HEK293 (cell line): ENCODE measurements around the gene CTSA.

ENCODE experiments used
- BCL11B ChIP-seq: fragments of 450-650 bp; formaldehyde crosslinking; IDR thresholded peaks from 2 replicates; pipeline ENCODE4 v1.5.1; 2016; ENCODE audit warnings: low read depth, missing biosample characterization, missing genetic modification characterization
- CTCF ChIP-seq: fragments of 450-650 bp; formaldehyde crosslinking; IDR thresholded peaks from 2 replicates; pipeline ENCODE4 v1.5.1; 2016; ENCODE audit warnings: missing biosample characterization, missing genetic modification characterization
- HOXA7 ChIP-seq: sonication (generic); formaldehyde crosslinking; IDR thresholded peaks from 2 replicates; pipeline ENCODE4 v1.8.1; 2022; ENCODE audit warnings: missing genetic modification reagents, borderline replicate concordance
- KLF16 ChIP-seq: fragments of 450-650 bp; formaldehyde crosslinking; IDR thresholded peaks from 2 replicates; pipeline ENCODE4 v1.5.1; 2017; ENCODE audit warnings: missing biosample characterization, missing genetic modification characterization
- OVOL3 ChIP-seq: fragments of 450-650 bp; formaldehyde crosslinking; IDR thresholded peaks from 2 replicates; pipeline ENCODE4 v1.5.1; 2016; ENCODE audit warnings: missing biosample characterization, missing genetic modification characterization
- PRDM10 ChIP-seq: fragments of 450-650 bp; formaldehyde crosslinking; IDR thresholded peaks from 2 replicates; pipeline ENCODE4 v1.5.1; 2016; ENCODE audit warnings: missing biosample characterization, missing genetic modification characterization
- SETDB1 ChIP-seq: IDR thresholded peaks from one replicate; pipeline ENCODE4 v1.6.1; 2017; ENCODE audit warnings: mild to moderate bottlenecking, low read length, moderate library complexity, mixed read lengths; ENCODE audit not compliant: insufficient read length
- ZNF121 ChIP-seq: fragments of 450-650 bp; formaldehyde crosslinking; IDR thresholded peaks from 2 replicates; pipeline ENCODE4 v1.5.1; 2016; ENCODE audit warnings: missing biosample characterization, missing genetic modification characterization
- ZNF146 ChIP-seq: fragments of 450-650 bp; formaldehyde crosslinking; IDR thresholded peaks from 2 replicates; pipeline ENCODE4 v1.5.1; 2016; ENCODE audit warnings: missing biosample characterization, missing genetic modification characterization
- ZNF18 ChIP-seq: fragments of 450-650 bp; formaldehyde crosslinking; IDR thresholded peaks from 2 replicates; pipeline ENCODE4 v1.5.1; 2016; ENCODE audit warnings: missing biosample characterization, missing genetic modification characterization
- ZNF24 ChIP-seq: fragments of 450-650 bp; formaldehyde crosslinking; IDR thresholded peaks from 2 replicates; pipeline ENCODE4 v1.5.1; 2016; ENCODE audit warnings: missing biosample characterization, missing genetic modification characterization
- ZNF292 ChIP-seq: fragments of 450-650 bp; formaldehyde crosslinking; IDR thresholded peaks from 2 replicates; pipeline ENCODE4 v1.5.1; 2016; ENCODE audit warnings: low read depth, missing biosample characterization, missing genetic modification characterization, borderline replicate concordance
- ZNF37A ChIP-seq: fragments of 450-650 bp; IDR thresholded peaks from 2 replicates; pipeline ENCODE4 v1.5.1; 2018; ENCODE audit warnings: missing biosample characterization, missing genetic modification characterization
- ZNF639 ChIP-seq: fragments of 450-650 bp; formaldehyde crosslinking; IDR thresholded peaks from 2 replicates; pipeline ENCODE4 v1.5.1; 2016; ENCODE audit warnings: missing biosample characterization, missing genetic modification characterization

- TF ChIP-seq ZNF121 (tag by site-specific recombination) (no peak), CTCF (tag by site-specific recombination) (no peak), PRDM10 (tag by site-specific recombination) (no peak), ZNF639 (tag by site-specific recombination) (no peak), BCL11B (tag by site-specific recombination) (no peak), ZNF18 (no peak), KLF16 (no peak), ZNF24 (no peak), ZNF37A (tag by site-specific recombination) (no peak), ZNF292 (tag by site-specific recombination) (no peak), SETDB1 (no peak), ZNF146 (no peak), OVOL3 (tag by site-specific recombination) (no peak), HOXA7 (CRISPR knock-in tag) (no peak)
These were observed 53.2 kb downstream of the CTSA start for GRCh38 chr20:45944151-45944964.
